ENCODE data around the gene ALG11.

The ALG11 gene

DNA sequence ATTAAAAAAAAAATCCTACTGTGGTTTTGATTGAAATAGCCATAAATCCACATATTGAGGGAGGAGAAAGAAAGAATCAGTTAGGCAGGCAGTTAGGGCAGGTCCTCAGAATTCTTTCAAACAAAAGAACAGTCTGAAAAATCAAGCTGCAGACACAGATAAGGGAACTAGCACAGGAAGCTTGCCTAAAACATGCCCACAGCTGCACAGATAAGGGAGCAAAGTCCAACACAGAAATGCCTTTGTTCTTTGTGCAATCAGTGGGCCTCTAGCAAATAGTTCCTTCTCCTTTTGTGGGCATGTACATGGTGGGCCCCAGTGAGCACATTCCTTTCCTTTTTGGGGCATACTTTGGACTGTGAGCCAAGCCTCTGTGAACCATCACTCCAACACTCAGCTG, 55.0 kb downstream of the ALG11 start:
- no peak overlapping the region for H3K14ac ChIP-seq (ENCODE audit: low read length in 2 of 2)
- no peak overlapping the region for H2BK120ac ChIP-seq (ENCODE audit: low read depth, low read length)
- DNase-seq = peak; percentile 15
- no peak overlapping the region for H3K27ac ChIP-seq (ENCODE audit: low read length, poor library complexity, severe bottlenecking)
- H3K4me1 ChIP-seq (ENCODE audit: control insufficient read depth, insufficient read depth, low read depth, low read length) = no peaks in the 10 kb centered on the region
- no peaks in the 10 kb centered on the region for H3K36me3 ChIP-seq (ENCODE audit: control insufficient read depth in 1 of 2, insufficient read depth in 2 of 2, low read depth in 1 of 2, low read length in 2 of 2)
- H3K27me3 ChIP-seq (ENCODE audit: control insufficient read depth in 1 of 2, insufficient read depth in 1 of 2, low read length in 2 of 2) = no peaks in the 10 kb centered on the region
- H4K8ac ChIP-seq (ENCODE audit: low read length) = no peak overlapping the region
- no peak overlapping the region for H3K4me2 ChIP-seq (ENCODE audit: low read length, poor library complexity, severe bottlenecking)
- H3K4me3 ChIP-seq (ENCODE audit: insufficient read depth in 1 of 2, low read depth in 1 of 2, low read length in 2 of 2) = no peak overlapping the region
- H2BK5ac ChIP-seq (ENCODE audit: low read depth, low read length, poor library complexity, severe bottlenecking) = no peak overlapping the region
- H3K9me3 ChIP-seq (ENCODE audit: control insufficient read depth, low read length) = peaks cover 62% of the 10 kb centered on the region
- H3K9ac ChIP-seq (ENCODE audit: low read length) = no peak overlapping the region
- no peaks in the 10 kb centered on the region for H3K79me1 ChIP-seq (replicated peaks; ENCODE audit: low read length, poor library complexity, severe bottlenecking)
- H2AFZ ChIP-seq (ENCODE audit: low read depth, low read length) = no peak overlapping the region
- no peak overlapping the region for H4K91ac ChIP-seq (ENCODE audit: low read length)
- H2BK15ac ChIP-seq (ENCODE audit: low read depth, poor library complexity, severe bottlenecking) = no peak overlapping the region
- H2AK5ac ChIP-seq (ENCODE audit: low read length, severe bottlenecking) = no peak overlapping the region
- no peak overlapping the region for H2BK12ac ChIP-seq (ENCODE audit: low read length in 2 of 2)
- no peak overlapping the region for H3K4ac ChIP-seq (ENCODE audit: low read depth in 1 of 2, low read length in 2 of 2)
- H3K18ac ChIP-seq (ENCODE audit: low read depth in 1 of 2, low read length in 2 of 2) = no peak overlapping the region
- H3K23ac ChIP-seq (ENCODE audit: low read length in 2 of 2) = no peak overlapping the region

DNA sequence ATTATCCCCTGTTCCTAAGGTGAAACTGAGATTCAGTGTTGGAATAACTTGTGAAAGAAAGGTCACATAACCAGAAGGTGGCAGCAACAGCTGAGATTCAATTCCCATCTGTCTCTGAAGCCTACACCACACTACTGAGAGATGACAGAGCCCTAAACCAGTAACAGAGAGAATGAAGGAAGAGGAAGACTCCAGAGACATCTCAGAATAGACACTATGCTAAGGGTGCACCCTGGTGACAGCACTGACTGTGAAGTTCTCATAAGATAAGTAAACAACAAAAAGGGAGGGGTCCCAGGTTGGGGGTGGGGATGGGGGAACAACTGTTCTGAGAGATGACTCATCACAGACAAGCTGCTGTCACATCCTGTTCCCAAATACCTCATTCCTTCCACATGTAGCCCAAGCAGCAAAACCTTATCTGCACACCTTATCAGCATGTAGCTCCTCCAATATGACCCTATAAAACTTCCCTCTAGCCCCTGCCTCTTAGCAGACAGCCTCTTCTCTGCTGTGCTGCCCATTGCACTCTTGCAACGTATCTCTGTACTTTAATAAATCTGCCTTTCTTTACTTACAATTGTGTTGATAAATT, 58.8 kb downstream of the ALG11 start:
- Histone ChIP-seq H3K14ac (ENCODE audit: low read length in 2 of 2) (no peak overlapping the region), H3K27ac (ENCODE audit: low read length, poor library complexity, severe bottlenecking) (no peak overlapping the region), H2BK15ac (ENCODE audit: low read depth, poor library complexity, severe bottlenecking) (no peak overlapping the region), H2BK120ac (ENCODE audit: low read depth, low read length) (no peak overlapping the region), H3K4me3 (ENCODE audit: insufficient read depth in 1 of 2, low read depth in 1 of 2, low read length in 2 of 2) (no peak overlapping the region), H3K4me1 (ENCODE audit: control insufficient read depth, insufficient read depth, low read depth, low read length) (no peaks in the 10 kb centered on the region), H2BK12ac (ENCODE audit: low read length in 2 of 2) (no peak overlapping the region), H3K79me1 (replicated peaks; ENCODE audit: low read length, poor library complexity, severe bottlenecking) (no peaks in the 10 kb centered on the region), H4K8ac (ENCODE audit: low read length) (no peak overlapping the region), H2BK5ac (ENCODE audit: low read depth, low read length, poor library complexity, severe bottlenecking) (no peak overlapping the region), H2AFZ (ENCODE audit: low read depth, low read length) (no peak overlapping the region), H3K36me3 (ENCODE audit: control insufficient read depth in 1 of 2, insufficient read depth in 2 of 2, low read depth in 1 of 2, low read length in 2 of 2) (no peaks in the 10 kb centered on the region), H3K9me3 (ENCODE audit: control insufficient read depth, low read length) (peaks cover 53% of the 10 kb centered on the region), H3K4me2 (ENCODE audit: low read length, poor library complexity, severe bottlenecking) (no peak overlapping the region), H3K9ac (ENCODE audit: low read length) (no peak overlapping the region), H3K23ac (ENCODE audit: low read length in 2 of 2) (no peak overlapping the region), H2AK5ac (ENCODE audit: low read length, severe bottlenecking) (no peak overlapping the region), H4K91ac (ENCODE audit: low read length) (no peak overlapping the region), H3K27me3 (ENCODE audit: control insufficient read depth in 1 of 2, insufficient read depth in 1 of 2, low read length in 2 of 2) (no peaks in the 10 kb centered on the region), H3K4ac (ENCODE audit: low read depth in 1 of 2, low read length in 2 of 2) (no peak overlapping the region), H3K18ac (ENCODE audit: low read depth in 1 of 2, low read length in 2 of 2) (no peak overlapping the region)
- DNase-seq = peak; percentile 32
- WGBS = 71% methylated on average over 1 of the region's 1 CpG

Measured in mesenchymal stem cell (in vitro differentiated cells and primary cell).